K562 (cell line): ENCODE measurements around the gene ISLR2. TPM values are rescaled to one million over a fixed set of nuclear protein-coding genes. Genes with fewer than 3 reads are reported as not detected.
A peak's percentile ranks its signal among the peaks of the same experiment; 100 is the strongest.
"Not testable (repeated sequence)": the region's sequence is repeated elsewhere in the genome, so short reads cannot be mapped to it uniquely, and the experiment has no call there.

ENCODE experiments used
- ATAC-seq: fragments of 200-7000 bp; cut with Tn5 transposase; 3 replicates; pipeline ENCODE4 v1.9.1; 2020; ENCODE audit warnings: moderate library complexity
- BruUV-seq: library from RNA; stranded (reverse); fragments of 400-500 nt; replicated peaks from 2 replicates; lab custom pipeline; 2021; lab: Mats Ljungman, UMichigan
- CTCF ChIA-PET: fragments of 300-600 bp; formaldehyde crosslinking; extraction: SDS; loops from one replicate; lab custom pipeline; 2021; ENCODE audit warnings: low intra/inter-chr PET ratio; lab: Yijun Ruan, JAX
- POLR2A ChIA-PET: fragments of 300-600, 350-650 bp; sonication (Branson Sonifier 250); formaldehyde crosslinking; extraction: SDS; loops from one replicate; lab custom pipeline; 2021; ENCODE audit warnings: antibody characterized with exemption, inconsistent platforms; lab: Yijun Ruan, JAX
- DNase-seq, 4 experiments: peaks; one replicate each; pipeline versions ENCODE4 v3.0.0 to v3.0.0-alpha.2; 2011 to 2018; ENCODE audit warnings: low spot score in 3 of 4, mixed read lengths in 3 of 4; ENCODE audit errors: extremely low read depth in 1 of 4
- FAIRE-seq: peaks from 2 replicates; lab custom pipeline; 2011; peaks lifted over from hg19 to GRCh38; lab: Jason Lieb, UNC
- H2AFZ ChIP-seq: 2 replicates; pipeline ENCODE4 v1.6.0; 2011; ENCODE audit warnings: low read depth, low read length, control low read depth, inconsistent platforms
- H3K27ac ChIP-seq: fragments of 200-600 bp; 3 replicates; pipeline ENCODE4 v1.8.0; 2011; ENCODE audit warnings: low read depth, mild to moderate bottlenecking, control low read depth, inconsistent platforms, low read length, moderate library complexity, mixed read lengths; ENCODE audit errors: extremely low read depth
- H3K27me3 ChIP-seq, 2 experiments: fragments of 300-600 bp in 1 of 2; 2 replicates in 1 of 2; 3 replicates in 1 of 2; pipeline versions ENCODE4 v1.6.0 to v1.8.0; 2011; ENCODE audit warnings: inconsistent platforms in 2 of 2, low read length in 2 of 2, mild to moderate bottlenecking in 1 of 2, mixed read lengths in 1 of 2, moderate library complexity in 1 of 2; ENCODE audit not compliant: control insufficient read depth in 2 of 2, insufficient read depth in 2 of 2
- H3K36me3 ChIP-seq: fragments of 300-600 bp; 3 replicates; pipeline ENCODE4 v1.8.0; 2011; ENCODE audit warnings: mild to moderate bottlenecking, low read length, inconsistent platforms; ENCODE audit not compliant: control insufficient read depth, insufficient read depth
- H3K4me1 ChIP-seq, 2 experiments: fragments of 200-600 bp in 1 of 2; replicated peaks in 1 of 2; 2 replicates in 1 of 2; 3 replicates in 1 of 2; pipeline versions ENCODE4 v1.5.1 to v1.8.0; 2011; ENCODE audit warnings: inconsistent platforms in 2 of 2, low read length in 2 of 2, mild to moderate bottlenecking in 1 of 2, mixed read lengths in 1 of 2, moderate library complexity in 1 of 2; ENCODE audit not compliant: control insufficient read depth in 2 of 2, insufficient read depth in 2 of 2
- H3K4me2 ChIP-seq: 2 replicates; pipeline ENCODE4 v1.6.1; 2011; ENCODE audit warnings: low read length, control low read depth, inconsistent platforms, mixed read lengths; ENCODE audit not compliant: insufficient read depth
- H3K4me3 ChIP-seq: fragments of 200-600 bp; sonication (generic), shearing (Covaris generic); 2 replicates; pipeline ENCODE4 v1.5.1; 2016; ENCODE audit warnings: control low read depth, inconsistent platforms
- H3K79me2 ChIP-seq: fragments of 200-600 bp; 3 replicates; pipeline ENCODE4 v1.8.0; 2011; ENCODE audit warnings: low read length, inconsistent platforms; ENCODE audit not compliant: control insufficient read depth, insufficient read depth
- H3K9ac ChIP-seq, 2 experiments: 2 replicates each; pipeline versions ENCODE4 v1.6.0 to v1.6.1; 2011; ENCODE audit warnings: low read depth in 2 of 2, low read length in 2 of 2, control low read depth in 1 of 2, inconsistent platforms in 1 of 2, mild to moderate bottlenecking in 1 of 2, mixed read lengths in 1 of 2; ENCODE audit not compliant: insufficient read depth in 1 of 2
- H3K9me1 ChIP-seq: one replicate; pipeline ENCODE4 v1.6.0; 2011; ENCODE audit warnings: inconsistent platforms, mild to moderate bottlenecking, low read length, moderate library complexity; ENCODE audit not compliant: control insufficient read depth, insufficient read depth
- H3K9me3 ChIP-seq: replicated peaks from 2 replicates; pipeline ENCODE4 v1.5.1; 2011; ENCODE audit warnings: low read depth, low read length, inconsistent platforms; ENCODE audit not compliant: control insufficient read depth, insufficient read depth
- H4K20me1 ChIP-seq: replicated peaks from 2 replicates; pipeline ENCODE4 v1.6.1; 2011; ENCODE audit warnings: low read length, inconsistent platforms, mixed read lengths; ENCODE audit not compliant: control insufficient read depth, insufficient read depth
- HLTF ChIP-seq: fragments of 450-650 bp; IDR thresholded peaks from 2 replicates; pipeline ENCODE4 v1.6.1; 2016
- IFI16 ChIP-seq: fragments of 250-450 bp; sonication (Bioruptor Pico); IDR thresholded peaks from 2 replicates; pipeline ENCODE4 v2.1.2; 2022; ENCODE audit warnings: mild to moderate bottlenecking, inconsistent platforms
- JUNB ChIP-seq: fragments of 450-650 bp; formaldehyde crosslinking; conservative IDR thresholded peaks from 2 replicates; pipeline ENCODE4 v1.4.0; 2020; ENCODE audit warnings: mild to moderate bottlenecking
- LCOR ChIP-seq: sonication (generic); formaldehyde crosslinking; IDR thresholded peaks from 2 replicates; pipeline ENCODE4 v1.8.0; 2022; ENCODE audit warnings: mild to moderate bottlenecking, missing genetic modification reagents
- MECOM ChIP-seq: fragments of 250-450 bp; sonication (Bioruptor Pico); IDR thresholded peaks from 2 replicates; pipeline ENCODE4 v1.8.0; 2022; ENCODE audit warnings: inconsistent platforms
- MEIS2 ChIP-seq: fragments of 450-650 bp; IDR thresholded peaks from 2 replicates; pipeline ENCODE4 v1.6.1; 2014; ENCODE audit warnings: mild to moderate bottlenecking; ENCODE audit not compliant: partially characterized antibody
- MTA1 ChIP-seq: fragments of 450-650 bp; IDR thresholded peaks from 2 replicates; pipeline ENCODE4 v1.6.1; 2017; ENCODE audit warnings: borderline replicate concordance
- RFX5 ChIP-seq: IDR thresholded peaks from 2 replicates; pipeline ENCODE4 v1.6.1; 2011; ENCODE audit warnings: low read depth, mild to moderate bottlenecking, improper control_type of control experiment, low read length
- THRAP3 ChIP-seq: fragments of 450-650 bp; IDR thresholded peaks from 2 replicates; pipeline ENCODE4 v1.6.1; 2016; ENCODE audit warnings: mild to moderate bottlenecking, inconsistent platforms, borderline replicate concordance
- ZNF764 ChIP-seq: fragments of 250-450 bp; sonication (Bioruptor Pico); IDR thresholded peaks from 2 replicates; pipeline ENCODE4 v1.4.0; 2020; ENCODE audit warnings: low read depth, mild to moderate bottlenecking, moderate library complexity
- WGBS: fragments of 100-300 bp; shearing (Covaris generic); methylation state at CpG from one replicate; pipeline ENCODE4 v1.1.6; 2016; ENCODE audit warnings: low coverage, mixed read lengths; ENCODE audit not compliant: insufficient coverage; ENCODE audit errors: missing lambda C conversion rate; 5-methylcytosine and 5-hydroxymethylcytosine counted together
- in situ Hi-C: fragments of 300-500 bp; cut with MboI; formaldehyde crosslinking; loops from 4 replicates; pipeline ENCODE4 v1.15.0; 2018; ENCODE audit warnings: inconsistent platforms, mixed read lengths
- intact Hi-C: fragments of 100-400 bp; cut with micrococcal nuclease; formaldehyde crosslinking; loops from 2 replicates; pipeline ENCODE4 v1.14.2; 2022
- polyA plus RNA-seq, 8 experiments: library from polyadenylated mRNA; depleted of rRNA in 4 of 8; stranded (reverse) in 5 of 8; unstranded in 3 of 8; fragments of >200 nt; fragmentation: Nextera tagmentation in 2 of 8; fragmentation: Illumina TruSeq in 1 of 8; extraction: Ambion mirVana in 2 of 8; extraction: Trizol in 1 of 8; gene quantifications; 2 replicates each; pipeline versions ENCODE4 v1.2.1 to v1.2.3, GENCODE V29; 2011 to 2014; ENCODE audit warnings: inconsistent platforms in 1 of 8, missing spikeins in 1 of 8
- total RNA-seq, 7 experiments: library from RNA; depleted of rRNA in 6 of 7; stranded (reverse); fragments of >200 nt in 6 of 7; fragmentation: Illumina TruSeq in 2 of 7; extraction: Trizol in 2 of 7; gene quantifications; 2 replicates each; pipeline versions ENCODE4 v1.2.1 to v1.2.3, GENCODE V29; 2011 to 2021; ENCODE audit warnings: low replicate concordance in 1 of 7
- TF ChIP-seq, protein P1 (sequence below), 3 experiments: IDR thresholded peaks in 2 of 3; conservative IDR thresholded peaks in 1 of 3; 2 replicates each; pipeline ENCODE4 v1.5.1; 2011 to 2012; ENCODE audit warnings: low read length in 3 of 3, mild to moderate bottlenecking in 3 of 3, control low read depth in 2 of 3, improper control_type of control experiment in 1 of 3, inconsistent platforms in 1 of 3, low read depth in 1 of 3, mixed read lengths in 1 of 3, moderate library complexity in 1 of 3; ENCODE audit not compliant: insufficient read depth in 2 of 3
- TF ChIP-seq, protein P2 (sequence below): sonication (generic); formaldehyde crosslinking; IDR thresholded peaks from 2 replicates; pipeline ENCODE4 v1.8.0; 2022; ENCODE audit warnings: mild to moderate bottlenecking, missing genetic modification reagents

ISLR2 gene
- total and polyA plus RNA-seq, 9 of the 15 experiments (the other 6 are each of a cell fraction or from before 2014, with no cell fraction given): not detected

DNA sequence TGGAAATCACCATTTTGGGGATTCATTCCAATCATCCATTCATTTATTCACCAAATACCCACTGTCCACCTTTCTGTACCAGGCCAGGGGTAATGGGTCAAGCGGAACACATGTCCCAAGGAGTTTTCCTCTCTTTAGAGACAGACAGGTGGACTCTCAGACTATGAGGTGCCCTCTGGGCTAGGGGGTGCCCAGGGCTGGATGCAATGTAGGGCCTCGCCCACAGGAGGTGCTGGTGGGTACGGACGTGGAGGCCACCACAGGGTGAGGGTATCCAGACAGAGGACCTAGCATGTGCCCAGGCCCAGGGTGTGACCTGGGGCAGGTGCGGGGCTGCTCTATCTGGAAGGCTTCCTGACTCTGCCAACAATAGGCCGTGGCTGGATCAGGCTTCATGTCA, 21.8 kb upstream of the ISLR2 start:
- CTCF ChIA-PET, intact Hi-C loops, H3K4me2 ChIP-seq, DNase-seq, BruUV-seq, H2AFZ ChIP-seq, FAIRE-seq, H3K27ac ChIP-seq, H4K20me1 ChIP-seq, H3K79me2 ChIP-seq, POLR2A ChIA-PET, H3K36me3 ChIP-seq, in situ Hi-C loops, H3K4me1 ChIP-seq, H3K9me1 ChIP-seq, H3K27me3 ChIP-seq, ATAC-seq, H3K4me3 ChIP-seq, H3K9ac ChIP-seq, H3K9me3 ChIP-seq: not testable (repeated sequence)
- WGBS: 5% methylated on average over 5 of the region's 6 CpGs
- TF ChIP-seq, protein P1, sequence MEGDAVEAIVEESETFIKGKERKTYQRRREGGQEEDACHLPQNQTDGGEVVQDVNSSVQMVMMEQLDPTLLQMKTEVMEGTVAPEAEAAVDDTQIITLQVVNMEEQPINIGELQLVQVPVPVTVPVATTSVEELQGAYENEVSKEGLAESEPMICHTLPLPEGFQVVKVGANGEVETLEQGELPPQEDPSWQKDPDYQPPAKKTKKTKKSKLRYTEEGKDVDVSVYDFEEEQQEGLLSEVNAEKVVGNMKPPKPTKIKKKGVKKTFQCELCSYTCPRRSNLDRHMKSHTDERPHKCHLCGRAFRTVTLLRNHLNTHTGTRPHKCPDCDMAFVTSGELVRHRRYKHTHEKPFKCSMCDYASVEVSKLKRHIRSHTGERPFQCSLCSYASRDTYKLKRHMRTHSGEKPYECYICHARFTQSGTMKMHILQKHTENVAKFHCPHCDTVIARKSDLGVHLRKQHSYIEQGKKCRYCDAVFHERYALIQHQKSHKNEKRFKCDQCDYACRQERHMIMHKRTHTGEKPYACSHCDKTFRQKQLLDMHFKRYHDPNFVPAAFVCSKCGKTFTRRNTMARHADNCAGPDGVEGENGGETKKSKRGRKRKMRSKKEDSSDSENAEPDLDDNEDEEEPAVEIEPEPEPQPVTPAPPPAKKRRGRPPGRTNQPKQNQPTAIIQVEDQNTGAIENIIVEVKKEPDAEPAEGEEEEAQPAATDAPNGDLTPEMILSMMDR (IDR thresholded peaks at IDR 0.05 in 2 of 3, conservative IDR thresholded peaks at IDR 0.05 in 1 of 3; ENCODE audit: insufficient read depth in 2 of 3, low read depth in 1 of 3, low read length in 3 of 3): peak in 2 of 3 experiments; percentile 17 to 23; a peak in 1 of 6 replicates
- peak; percentile 43; the same call in 1 of the 2 replicates for TF ChIP-seq ZNF764 (CRISPR knock-in tag)

DNA sequence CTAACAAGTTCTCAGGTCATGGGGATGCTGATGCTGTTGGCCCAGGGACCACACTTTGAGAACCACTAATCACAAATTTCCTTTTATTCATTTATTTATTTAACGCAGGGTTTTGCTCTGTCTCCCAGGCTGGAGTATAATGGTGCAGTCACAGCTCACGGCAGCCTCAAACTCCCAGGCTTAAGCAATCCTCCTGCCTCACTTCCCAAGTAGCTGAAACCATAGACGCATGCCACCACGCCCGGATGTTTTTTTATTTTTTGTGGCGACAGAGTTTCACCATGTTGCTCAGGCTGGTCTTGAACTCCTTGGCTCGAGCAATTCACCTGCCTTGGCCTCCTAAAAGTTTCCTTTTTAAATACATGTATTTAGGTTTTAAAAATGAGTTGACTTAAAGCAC, 20.7 kb upstream of the ISLR2 start:
- intact Hi-C loops (no loop called here), in situ Hi-C loops (no loop called here)
- 5% methylated on average over 7 of the region's 7 CpGs for WGBS
- ChIA-PET CTCF (no interaction called here), POLR2A (no interaction called here)
- no peaks in the 10 kb centered on the region for H3K36me3 ChIP-seq
- no peak overlapping the region for H3K9ac ChIP-seq
- H3K27ac ChIP-seq: no peak overlapping the region
- H3K27me3 ChIP-seq: no peaks in the 10 kb centered on the region; a peak in 1 of 5 replicates
- no peaks in the 10 kb centered on the region for H3K9me3 ChIP-seq
- H2AFZ ChIP-seq: no peak overlapping the region
- no peaks in the 10 kb centered on the region for H4K20me1 ChIP-seq
- DNase-seq: no peak
- FAIRE-seq: no peak
- ATAC-seq: no peak
- H3K4me1 ChIP-seq: no peaks in the 10 kb centered on the region
- H3K4me3 ChIP-seq: no peak overlapping the region
- H3K4me2 ChIP-seq: no peak overlapping the region
- H3K9me1 ChIP-seq: no peaks in the 10 kb centered on the region
- no TSS peak for BruUV-seq
- no peaks in the 10 kb centered on the region for H3K79me2 ChIP-seq
- TF ChIP-seq, protein P2, sequence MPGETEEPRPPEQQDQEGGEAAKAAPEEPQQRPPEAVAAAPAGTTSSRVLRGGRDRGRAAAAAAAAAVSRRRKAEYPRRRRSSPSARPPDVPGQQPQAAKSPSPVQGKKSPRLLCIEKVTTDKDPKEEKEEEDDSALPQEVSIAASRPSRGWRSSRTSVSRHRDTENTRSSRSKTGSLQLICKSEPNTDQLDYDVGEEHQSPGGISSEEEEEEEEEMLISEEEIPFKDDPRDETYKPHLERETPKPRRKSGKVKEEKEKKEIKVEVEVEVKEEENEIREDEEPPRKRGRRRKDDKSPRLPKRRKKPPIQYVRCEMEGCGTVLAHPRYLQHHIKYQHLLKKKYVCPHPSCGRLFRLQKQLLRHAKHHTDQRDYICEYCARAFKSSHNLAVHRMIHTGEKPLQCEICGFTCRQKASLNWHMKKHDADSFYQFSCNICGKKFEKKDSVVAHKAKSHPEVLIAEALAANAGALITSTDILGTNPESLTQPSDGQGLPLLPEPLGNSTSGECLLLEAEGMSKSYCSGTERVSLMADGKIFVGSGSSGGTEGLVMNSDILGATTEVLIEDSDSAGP (CRISPR knock-in tag): no peak
- TF ChIP-seq JUNB (CRISPR knock-in tag) (no peak), HLTF (no peak), MEIS2 (no peak), LCOR (CRISPR knock-in tag) (no peak), THRAP3 (no peak), MTA1 (no peak), MECOM (CRISPR knock-in tag) (no peak), IFI16 (CRISPR knock-in tag) (no peak), RFX5 (no peak)
